Nephron progenitor cell (in vitro differentiated cells): ENCODE measurements around the gene DPEP2.
"Not testable (repeated sequence)": the region's sequence is repeated elsewhere in the genome, so short reads cannot be mapped to it uniquely, and the experiment has no call there.

Experiments used
- DNase-seq: peaks from one replicate; pipeline ENCODE4 v3.0.0; 2021
- H3K27ac Mint-ChIP-seq: 2 replicates; pipeline ENCODE4 v1.8.0; 2021; ENCODE audit warnings: mild to moderate bottlenecking, moderate library complexity, mixed read lengths
- H3K27me3 Mint-ChIP-seq: 2 replicates; pipeline ENCODE4 v1.8.0; 2021; ENCODE audit warnings: mild to moderate bottlenecking, low read depth, mixed read lengths; ENCODE audit not compliant: poor library complexity
- H3K36me3 Mint-ChIP-seq: 2 replicates; pipeline ENCODE4 v1.8.0; 2021; ENCODE audit warnings: low read depth, mixed read lengths
- H3K4me1 Mint-ChIP-seq: 2 replicates; pipeline ENCODE4 v1.8.0; 2021; ENCODE audit warnings: mixed read lengths
- H3K4me3 Mint-ChIP-seq: 2 replicates; pipeline ENCODE4 v1.8.0; 2021; ENCODE audit warnings: mild to moderate bottlenecking, moderate library complexity, mixed read lengths
- H3K9me3 Mint-ChIP-seq: 2 replicates; pipeline ENCODE4 v1.8.0; 2021; ENCODE audit warnings: mild to moderate bottlenecking, moderate library complexity, mixed read lengths
- TF ChIP-seq, protein P1 (sequence below): fragments of 200-600 bp; sonication (generic); IDR thresholded peaks from 2 replicates; pipeline ENCODE4 v1.5.0; 2021; ENCODE audit warnings: antibody characterized with exemption

DPEP2 gene

DNA sequence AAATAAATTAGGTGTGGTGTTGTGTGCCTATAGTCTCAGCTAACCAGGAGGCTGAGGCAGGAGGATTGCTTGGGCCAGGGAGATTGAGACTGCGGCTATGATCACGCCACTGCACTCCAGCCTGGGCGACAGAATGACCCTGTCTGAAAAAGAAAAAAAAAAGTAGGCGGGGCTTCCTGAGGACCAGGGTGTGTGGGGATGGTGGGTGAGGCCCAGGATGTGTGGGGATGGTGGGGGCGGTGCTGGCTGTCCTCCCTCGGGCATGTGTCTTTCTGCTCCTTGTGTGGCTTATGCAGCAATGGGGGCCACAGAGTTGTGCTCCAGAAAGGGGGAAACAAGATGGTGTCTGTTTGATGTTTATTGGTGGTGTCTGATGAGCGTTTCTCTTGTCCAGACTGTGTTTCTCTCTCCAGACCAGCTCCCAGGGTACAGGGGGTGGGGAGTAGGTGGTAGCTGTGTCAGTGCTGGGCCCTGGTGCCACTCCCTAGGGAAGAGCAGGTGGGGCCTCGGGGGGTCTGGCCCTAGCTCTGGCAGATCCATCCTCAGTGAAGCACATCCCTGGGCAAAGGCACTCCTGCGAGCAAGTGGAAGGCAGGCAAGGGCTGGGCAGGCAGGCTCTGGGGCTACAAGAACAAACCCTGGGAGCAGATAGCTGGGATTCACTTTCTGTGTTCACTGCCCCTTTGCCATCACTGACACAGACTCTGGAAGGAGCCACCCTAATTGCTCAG lies 57.6 kb downstream of the DPEP2 start:
- Mint-ChIP-seq H3K4me3 (no peak overlapping the region), H3K36me3 (no peaks in the 10 kb centered on the region), H3K27ac (no peak overlapping the region), H3K9me3 (no peaks in the 10 kb centered on the region), H3K4me1 (peaks cover 20% of the 10 kb centered on the region), H3K27me3 (no peaks in the 10 kb centered on the region)
- DNase-seq, result no peak
- TF ChIP-seq, protein P1, sequence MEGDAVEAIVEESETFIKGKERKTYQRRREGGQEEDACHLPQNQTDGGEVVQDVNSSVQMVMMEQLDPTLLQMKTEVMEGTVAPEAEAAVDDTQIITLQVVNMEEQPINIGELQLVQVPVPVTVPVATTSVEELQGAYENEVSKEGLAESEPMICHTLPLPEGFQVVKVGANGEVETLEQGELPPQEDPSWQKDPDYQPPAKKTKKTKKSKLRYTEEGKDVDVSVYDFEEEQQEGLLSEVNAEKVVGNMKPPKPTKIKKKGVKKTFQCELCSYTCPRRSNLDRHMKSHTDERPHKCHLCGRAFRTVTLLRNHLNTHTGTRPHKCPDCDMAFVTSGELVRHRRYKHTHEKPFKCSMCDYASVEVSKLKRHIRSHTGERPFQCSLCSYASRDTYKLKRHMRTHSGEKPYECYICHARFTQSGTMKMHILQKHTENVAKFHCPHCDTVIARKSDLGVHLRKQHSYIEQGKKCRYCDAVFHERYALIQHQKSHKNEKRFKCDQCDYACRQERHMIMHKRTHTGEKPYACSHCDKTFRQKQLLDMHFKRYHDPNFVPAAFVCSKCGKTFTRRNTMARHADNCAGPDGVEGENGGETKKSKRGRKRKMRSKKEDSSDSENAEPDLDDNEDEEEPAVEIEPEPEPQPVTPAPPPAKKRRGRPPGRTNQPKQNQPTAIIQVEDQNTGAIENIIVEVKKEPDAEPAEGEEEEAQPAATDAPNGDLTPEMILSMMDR, result no peak

DNA sequence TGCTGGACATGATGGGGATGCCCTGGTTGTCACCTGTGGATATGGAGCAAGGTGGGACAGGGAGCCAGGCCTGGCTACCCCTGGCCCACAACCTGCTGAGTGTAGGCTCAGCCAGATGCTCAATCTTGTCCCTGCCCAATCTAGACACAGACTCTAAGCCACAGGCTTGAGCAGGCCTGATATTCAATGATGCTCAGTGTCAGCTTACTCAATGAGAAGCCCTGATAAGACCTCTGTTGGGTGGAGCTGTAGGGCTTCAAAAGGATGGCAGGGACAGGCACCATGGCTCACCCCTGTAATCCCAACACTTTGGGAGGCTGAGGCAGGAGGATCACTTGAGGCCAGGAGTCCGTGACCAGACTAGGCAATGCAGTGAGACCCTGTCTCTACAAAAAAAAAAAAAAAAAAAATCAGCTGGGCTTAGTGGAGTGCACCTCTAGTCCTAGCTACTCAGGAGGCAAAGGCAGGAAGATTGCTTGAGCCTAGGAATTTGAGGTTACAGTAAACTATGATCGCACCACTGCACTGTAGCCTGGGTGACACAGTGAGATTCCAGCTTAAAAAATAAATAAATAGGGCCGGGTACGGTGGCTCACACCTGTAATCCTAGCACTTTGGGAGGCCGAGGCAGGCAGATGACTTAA lies 58.7 kb downstream of the DPEP2 start:
- TF ChIP-seq, protein P1, result no peak
- peaks cover 21% of the 10 kb centered on the region for H3K4me1 Mint-ChIP-seq
- no peak for DNase-seq
- H3K4me3 Mint-ChIP-seq, result no peak overlapping the region
- no peaks in the 10 kb centered on the region for H3K9me3 Mint-ChIP-seq
- no peaks in the 10 kb centered on the region for H3K36me3 Mint-ChIP-seq
- peak overlapping the region; percentile 29 for H3K27ac Mint-ChIP-seq
- H3K27me3 Mint-ChIP-seq, result no peaks in the 10 kb centered on the region

DNA sequence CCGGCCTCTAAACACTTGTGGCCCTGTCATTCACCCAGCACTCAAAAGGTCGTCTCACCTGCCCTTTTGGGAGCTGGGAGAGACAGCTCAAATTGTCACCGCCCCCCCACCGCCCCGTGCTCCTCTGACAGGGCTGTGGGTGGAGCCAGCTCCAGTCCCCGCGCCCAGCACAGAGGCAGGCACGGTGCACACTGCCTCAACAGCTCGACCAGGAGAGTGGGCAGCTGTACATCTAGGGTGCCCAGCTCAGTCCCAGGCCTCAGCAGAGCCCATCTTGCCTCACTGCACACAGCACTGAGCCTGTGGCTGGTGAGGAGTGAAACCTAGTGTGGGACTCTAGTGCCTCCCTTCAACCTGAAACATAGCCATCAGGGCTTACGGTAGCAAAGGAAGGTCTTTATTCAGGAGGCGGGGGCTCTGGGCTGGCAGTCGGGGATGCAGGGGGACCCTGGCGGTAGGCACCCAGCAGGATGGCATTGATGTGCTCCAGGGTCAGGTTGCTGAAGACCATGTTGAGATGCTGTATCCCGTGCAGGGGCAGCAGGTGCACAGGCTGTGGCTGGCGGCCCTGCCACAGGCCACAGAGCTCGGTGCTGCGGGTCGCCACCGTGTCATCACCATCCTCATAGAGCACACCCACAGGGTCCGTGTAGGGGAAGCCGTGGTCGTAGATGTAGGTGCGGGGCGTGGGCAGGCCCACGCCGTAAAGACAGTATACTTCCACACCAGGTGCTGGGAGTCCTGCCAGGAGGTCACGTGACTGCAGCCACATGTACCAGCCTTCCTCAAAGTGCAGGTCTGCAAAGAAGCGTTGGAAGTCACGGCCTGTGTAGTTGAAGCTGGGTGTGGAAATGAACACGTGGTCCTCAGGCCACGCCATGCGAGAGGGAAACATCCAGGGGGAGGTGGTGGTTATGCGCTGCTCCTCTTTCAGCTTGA lies 59.5 kb downstream of the DPEP2 start:
- no peaks in the 10 kb centered on the region for H3K9me3 Mint-ChIP-seq
- no peak for DNase-seq
- H3K36me3 Mint-ChIP-seq, result no peaks in the 10 kb centered on the region
- H3K27me3 Mint-ChIP-seq, result peaks cover 3% of the 10 kb centered on the region
- TF ChIP-seq, protein P1, result no peak
- no peak overlapping the region for H3K27ac Mint-ChIP-seq
- no peak overlapping the region for H3K4me3 Mint-ChIP-seq
- H3K4me1 Mint-ChIP-seq, result peaks cover 28% of the 10 kb centered on the region

DNA sequence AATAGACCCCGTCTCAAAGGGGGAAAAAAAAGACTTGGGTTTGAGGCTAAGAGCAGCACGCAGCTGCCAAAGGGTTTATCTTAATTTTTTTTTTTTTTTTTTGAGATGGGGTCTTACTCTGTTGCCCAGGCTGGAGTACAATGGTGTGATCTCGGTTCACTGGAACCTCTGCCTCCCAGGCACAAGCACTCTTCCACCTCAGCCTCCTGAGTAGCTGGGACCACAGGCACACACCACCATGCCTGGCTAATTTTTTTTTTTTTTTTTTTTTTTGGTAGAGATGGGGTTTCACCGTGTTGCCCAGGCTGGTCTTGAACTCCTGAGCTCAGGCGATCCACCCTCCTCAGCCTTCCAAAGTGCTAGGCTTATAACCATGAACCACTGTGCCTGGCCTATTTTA lies 61.6 kb downstream of the DPEP2 start:
- not testable (repeated sequence) for DNase-seq, H3K27me3 Mint-ChIP-seq, H3K27ac Mint-ChIP-seq, H3K9me3 Mint-ChIP-seq, H3K36me3 Mint-ChIP-seq
- peak overlapping the region; percentile 100 for H3K4me3 Mint-ChIP-seq
- H3K4me1 Mint-ChIP-seq, result peaks cover 40% of the 10 kb centered on the region
